Activated T-helper 1 cell treated with anti-CD3 and anti-CD28 coated beads, Interleukin-2, amount 50 U/mL, for 16 hours (primary cell): ENCODE results near the gene HEMGN.
"Not testable (repeated sequence)": the region's sequence is repeated elsewhere in the genome, so short reads cannot be mapped to it uniquely, and the experiment has no call there.

Source experiments
- DNase-seq, 2 donors: peaks; one replicate each; pipeline ENCODE4 v3.0.0-alpha.2; 2020; ENCODE audit warnings: low read depth in 1 of 2, low spot score in 1 of 2

Gene HEMGN

GRCh38 chr9:97966493-97966892, 28.5 kb upstream of the HEMGN start:
- DNase-seq: no peak

GRCh38 chr9:97964901-97965300, 26.9 kb upstream of the HEMGN start:
- no peak for DNase-seq

GRCh38 chr9:97963232-97963631, 25.3 kb upstream of the HEMGN start:
- DNase-seq: no peak

- no peak for DNase-seq
Measured at GRCh38 chr9:97962575-97962974, 24.6 kb upstream of the HEMGN start.

- DNase-seq: no peak
Measured at GRCh38 chr9:97962136-97962535, 24.2 kb upstream of the HEMGN start.

GRCh38 chr9:97961361-97961760, 23.4 kb upstream of the HEMGN start:
- no peak for DNase-seq

- DNase-seq: not testable (repeated sequence)
Measured at GRCh38 chr9:97960678-97961328, 22.8 kb upstream of the HEMGN start.

GRCh38 chr9:97959585-97959984, 21.6 kb upstream of the HEMGN start:
- no peak for DNase-seq

- no peak for DNase-seq
Measured at GRCh38 chr9:97958812-97959511, 21.0 kb upstream of the HEMGN start.

- no peak for DNase-seq
Measured at GRCh38 chr9:97956331-97956730, 18.4 kb upstream of the HEMGN start.

GRCh38 chr9:97954550-97954989, 16.6 kb upstream of the HEMGN start:
- DNase-seq: peak in 1 of 2 donors; percentile 15

GRCh38 chr9:97950873-97951272, 12.9 kb upstream of the HEMGN start:
- DNase-seq: not testable (repeated sequence)

- DNase-seq: not testable (repeated sequence)
Measured at GRCh38 chr9:97947094-97947493, 9.1 kb upstream of the HEMGN start.

GRCh38 chr9:97945470-97945869, 7.5 kb upstream of the HEMGN start:
- DNase-seq: not testable (repeated sequence)

GRCh38 chr9:97944612-97945011, 6.6 kb upstream of the HEMGN start:
- no peak for DNase-seq

GRCh38 chr9:97943308-97943855, 5.4 kb upstream of the HEMGN start:
- no peak for DNase-seq

GRCh38 chr9:97941323-97941722, 3.4 kb upstream of the HEMGN start:
- DNase-seq: no peak

GRCh38 chr9:97940741-97941140, 2.8 kb upstream of the HEMGN start:
- no peak for DNase-seq

- DNase-seq: no peak
Measured at GRCh38 chr9:97940233-97940632, 2.3 kb upstream of the HEMGN start.

- no peak for DNase-seq
Measured at GRCh38 chr9:97936998-97937397, 974 bp downstream of the HEMGN start.

- DNase-seq: no peak
Measured at GRCh38 chr9:97935276-97935675, 2.7 kb downstream of the HEMGN start.

- DNase-seq: no peak
Measured at GRCh38 chr9:97934321-97935115, 3.5 kb downstream of the HEMGN start.
